C1 segment of cervical spinal cord (tissue), 14 donors: ENCODE measurements around the gene TCEA2.

ENCODE experiments used
- DNase-seq, 14 donors: peaks; one replicate each; lab custom pipeline; 2025; lab: John Stamatoyannopoulos, UW

Gene TCEA2

GRCh38 chr20:64064145-64064698, 1.2 kb downstream of the TCEA2 start:
- DNase-seq = no peak

GRCh38 chr20:64065062-64065973, 2.3 kb downstream of the TCEA2 start:
- DNase-seq = no peak

GRCh38 chr20:64065974-64066343, 3.0 kb downstream of the TCEA2 start:
- no peak for DNase-seq

GRCh38 chr20:64067005-64067632, 4.1 kb downstream of the TCEA2 start:
- DNase-seq = no peak

- DNase-seq = no peak
Measured at GRCh38 chr20:64067733-64068307, 4.8 kb downstream of the TCEA2 start.

GRCh38 chr20:64068386-64069208, 5.6 kb downstream of the TCEA2 start:
- no peak for DNase-seq

GRCh38 chr20:64069209-64069613, 6.2 kb downstream of the TCEA2 start:
- DNase-seq = no peak

GRCh38 chr20:64069614-64070243, 6.7 kb downstream of the TCEA2 start:
- peak in 1 of 14 donors; percentile 13 for DNase-seq

GRCh38 chr20:64070244-64070993, 7.4 kb downstream of the TCEA2 start:
- DNase-seq = no peak

- DNase-seq = no peak
Measured at GRCh38 chr20:64071341-64072332, 8.6 kb downstream of the TCEA2 start.

GRCh38 chr20:64072498-64073063, 9.6 kb downstream of the TCEA2 start:
- no peak for DNase-seq

- no peak for DNase-seq
Measured at GRCh38 chr20:64073476-64074183, 10.6 kb downstream of the TCEA2 start.

- DNase-seq = no peak
Measured at GRCh38 chr20:64074184-64074789, 11.3 kb downstream of the TCEA2 start.

GRCh38 chr20:64074963-64075362, 12.0 kb downstream of the TCEA2 start:
- no peak for DNase-seq

GRCh38 chr20:64075556-64075955, 12.6 kb downstream of the TCEA2 start:
- no peak for DNase-seq

GRCh38 chr20:64076061-64076997, 13.3 kb downstream of the TCEA2 start:
- DNase-seq = no peak
